ENCODE measurements around the gene HYCC2.

HYCC2 gene

GRCh38 chr2:201071479-201072200 is at the start of gene HYCC2, which contains the start of gene NDUFB3:
Gene HYCC2 (minus strand): TSS chr2:201071671. CDS start chr2:201024009, 47,662 bp downstream.
Gene NDUFB3 (plus strand): TSS chr2:201072001. CDS start chr2:201078883, 6,882 bp downstream.
- no peak for TF ChIP-seq GATA3 (IDR thresholded peaks at IDR 0.05; ENCODE audit: low read depth, low read length)
- no peak for TF ChIP-seq GATA2 (IDR thresholded peaks at IDR 0.05; ENCODE audit: low read depth, low read length)

- TF ChIP-seq GATA2 (IDR thresholded peaks at IDR 0.05; ENCODE audit: low read depth, low read length) (no peak), GATA3 (IDR thresholded peaks at IDR 0.05; ENCODE audit: low read depth, low read length) (no peak)
Measured at GRCh38 chr2:201118961-201119854, 47.7 kb upstream of the HYCC2 start.

DNA sequence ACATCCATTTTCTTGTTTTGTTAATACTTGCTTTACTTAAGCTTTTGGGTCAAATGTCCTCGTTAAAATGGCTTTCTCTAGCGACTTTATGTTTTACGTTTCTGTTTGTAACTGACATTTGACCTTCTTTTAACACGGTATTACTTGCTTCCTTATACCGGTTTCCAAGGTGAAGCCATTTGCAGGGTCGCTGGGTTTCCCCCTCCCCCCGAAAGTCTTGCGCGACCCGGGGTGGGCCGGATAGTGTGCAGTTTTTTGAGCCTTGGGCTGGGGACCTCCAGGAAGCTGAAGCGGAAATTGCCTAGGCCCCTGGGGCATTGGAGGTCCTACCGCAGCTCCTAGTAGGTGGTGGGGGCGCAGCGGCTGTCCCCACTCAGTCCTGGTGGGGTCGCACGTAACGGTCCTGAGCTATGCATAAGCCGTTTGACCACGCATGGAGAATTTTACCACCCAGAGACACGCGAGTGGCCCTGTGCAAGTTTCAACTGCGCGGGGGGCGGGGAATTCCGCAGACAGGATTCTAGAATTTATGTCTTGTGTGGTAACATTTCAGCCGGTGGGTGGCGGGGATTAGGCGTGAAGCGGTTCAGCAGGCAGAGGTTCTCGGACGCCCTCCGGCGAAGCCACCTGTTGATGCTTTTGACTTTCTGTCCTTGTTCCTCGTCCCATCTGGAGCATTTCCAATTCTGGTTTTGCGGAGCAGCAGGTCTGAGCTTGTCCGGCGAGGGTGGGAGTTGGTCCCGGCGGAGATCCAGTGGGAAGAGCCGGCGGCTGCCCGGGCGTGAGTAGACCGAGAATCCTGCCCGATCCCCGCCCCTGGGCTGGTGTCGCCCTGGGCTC is 46.9 kb upstream of the HYCC2 start:
- TF ChIP-seq GATA2 (IDR thresholded peaks at IDR 0.05; ENCODE audit: low read depth, low read length), result no peak
- no peak for TF ChIP-seq GATA3 (IDR thresholded peaks at IDR 0.05; ENCODE audit: low read depth, low read length)

DNA sequence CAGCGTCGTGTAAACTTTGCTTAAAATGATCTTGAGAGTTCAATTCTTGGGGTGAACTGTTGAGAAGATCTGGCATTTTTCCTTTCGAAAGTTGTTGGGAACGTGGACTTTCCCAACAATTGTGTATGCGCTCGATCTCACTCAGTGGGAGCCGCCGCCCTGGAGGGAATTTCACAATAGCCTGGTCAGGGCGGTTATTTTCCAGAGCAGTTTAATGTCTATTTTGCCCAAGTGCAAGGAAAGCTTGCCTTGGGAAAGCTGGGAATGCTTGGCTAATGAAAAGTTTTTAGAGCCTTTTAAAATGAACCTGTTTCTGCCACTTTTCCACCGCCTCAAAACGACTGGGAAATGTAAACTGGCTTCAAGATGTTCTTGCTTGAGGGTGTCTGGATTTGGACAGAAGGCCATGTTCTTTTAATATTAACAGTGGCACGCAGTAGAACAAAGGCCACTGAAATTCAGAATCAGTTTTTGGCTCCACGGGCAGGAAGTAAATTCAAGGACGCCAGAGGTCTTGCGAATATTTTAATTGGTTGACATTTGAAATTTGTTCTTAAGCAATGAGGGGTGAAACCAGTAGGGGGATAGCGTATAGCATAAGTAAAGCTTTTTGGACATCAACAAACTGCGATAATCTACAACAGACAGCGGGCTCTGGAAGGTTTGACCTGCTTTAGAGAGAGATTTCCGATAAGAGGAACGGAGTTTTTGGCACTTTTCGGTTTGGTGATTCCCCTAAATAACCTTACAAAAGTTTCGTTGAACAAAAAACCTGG is 45.7 kb upstream of the HYCC2 start:
- no peak for TF ChIP-seq GATA3 (IDR thresholded peaks at IDR 0.05; ENCODE audit: low read depth, low read length)
- TF ChIP-seq GATA2 (IDR thresholded peaks at IDR 0.05; ENCODE audit: low read depth, low read length), result no peak

DNA sequence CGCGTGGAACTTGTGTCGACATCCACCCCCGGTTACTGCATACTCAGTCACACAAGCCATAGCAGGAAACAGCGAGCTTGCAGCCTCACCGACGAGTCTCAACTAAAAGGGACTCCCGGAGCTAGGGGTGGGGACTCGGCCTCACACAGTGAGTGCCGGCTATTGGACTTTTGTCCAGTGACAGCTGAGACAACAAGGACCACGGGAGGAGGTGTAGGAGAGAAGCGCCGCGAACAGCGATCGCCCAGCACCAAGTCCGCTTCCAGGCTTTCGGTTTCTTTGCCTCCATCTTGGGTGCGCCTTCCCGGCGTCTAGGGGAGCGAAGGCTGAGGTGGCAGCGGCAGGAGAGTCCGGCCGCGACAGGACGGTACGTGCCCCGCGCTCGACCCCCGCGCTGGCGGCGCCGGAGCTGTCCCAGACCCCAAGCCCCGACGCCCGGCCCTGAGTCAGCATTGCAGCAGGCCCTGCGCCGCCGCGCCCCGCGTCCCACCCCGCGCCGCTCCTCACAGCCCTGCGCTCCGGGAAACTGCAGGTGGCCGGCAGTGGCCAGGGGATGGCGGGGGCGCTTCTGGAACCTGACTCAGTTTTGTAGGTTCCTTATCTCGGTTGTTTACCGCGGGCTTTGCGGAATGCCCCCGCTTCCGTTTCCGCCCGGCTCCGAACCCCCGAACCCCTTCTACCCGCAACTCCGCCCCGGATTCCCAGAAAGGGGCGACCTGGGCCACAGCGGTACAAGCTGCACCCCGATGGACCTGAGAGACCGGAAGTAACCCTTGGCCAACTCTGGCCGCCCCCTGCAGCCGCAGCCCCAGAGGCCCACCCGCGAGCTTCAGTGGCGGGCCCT is 44.9 kb upstream of the HYCC2 start, which contains the start of gene CFLAR:
CFLAR (plus strand) TSS at position 50 of the 844 bp plus-strand sequence. CDS start 13,702 bp downstream, outside the sequence.
- TF ChIP-seq GATA3 (IDR thresholded peaks at IDR 0.05; ENCODE audit: low read depth, low read length), result no peak
- 0 out of 2 replicates have a peak, but pooled peaks have one; percentile 21 for TF ChIP-seq GATA2 (IDR thresholded peaks at IDR 0.05; ENCODE audit: low read depth, low read length)

GRCh38 chr2:201114846-201115245 is 43.4 kb upstream of the HYCC2 start:
- no peak for TF ChIP-seq GATA2 (IDR thresholded peaks at IDR 0.05; ENCODE audit: low read depth, low read length)
- TF ChIP-seq GATA3 (IDR thresholded peaks at IDR 0.05; ENCODE audit: low read depth, low read length), result no peak

GRCh38 chr2:201114350-201114749 is 42.9 kb upstream of the HYCC2 start:
- no peak for TF ChIP-seq GATA2 (IDR thresholded peaks at IDR 0.05; ENCODE audit: low read depth, low read length)
- no peak for TF ChIP-seq GATA3 (IDR thresholded peaks at IDR 0.05; ENCODE audit: low read depth, low read length)

- no peak for TF ChIP-seq GATA2 (IDR thresholded peaks at IDR 0.05; ENCODE audit: low read depth, low read length)
- no peak for TF ChIP-seq GATA3 (IDR thresholded peaks at IDR 0.05; ENCODE audit: low read depth, low read length)
Measured at GRCh38 chr2:201111096-201111495, 39.6 kb upstream of the HYCC2 start.

DNA sequence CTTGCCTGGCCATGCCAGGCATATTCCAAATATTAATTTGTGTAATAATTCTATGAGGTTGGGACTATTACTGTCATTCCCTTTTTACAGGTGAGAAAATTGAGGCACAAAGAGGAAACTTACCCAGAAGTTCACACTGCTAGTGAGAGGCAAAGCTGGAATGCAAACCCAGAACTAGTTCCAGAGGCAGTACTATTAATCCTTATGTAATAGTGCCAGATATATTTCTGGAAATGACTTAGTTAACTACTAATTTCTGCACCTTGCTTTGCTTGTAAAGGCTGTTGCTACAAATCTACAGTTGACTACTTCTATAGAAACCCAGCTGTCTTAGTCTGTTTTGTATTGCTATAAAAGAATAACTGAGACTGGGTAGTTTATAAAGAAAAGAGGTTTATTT is 39.1 kb upstream of the HYCC2 start:
- TF ChIP-seq GATA3 (IDR thresholded peaks at IDR 0.05; ENCODE audit: low read depth, low read length) (no peak), GATA2 (IDR thresholded peaks at IDR 0.05; ENCODE audit: low read depth, low read length) (no peak)

- no peak for TF ChIP-seq GATA2 (IDR thresholded peaks at IDR 0.05; ENCODE audit: low read depth, low read length)
- no peak for TF ChIP-seq GATA3 (IDR thresholded peaks at IDR 0.05; ENCODE audit: low read depth, low read length)
Measured at GRCh38 chr2:201109186-201109585, 37.7 kb upstream of the HYCC2 start.

DNA sequence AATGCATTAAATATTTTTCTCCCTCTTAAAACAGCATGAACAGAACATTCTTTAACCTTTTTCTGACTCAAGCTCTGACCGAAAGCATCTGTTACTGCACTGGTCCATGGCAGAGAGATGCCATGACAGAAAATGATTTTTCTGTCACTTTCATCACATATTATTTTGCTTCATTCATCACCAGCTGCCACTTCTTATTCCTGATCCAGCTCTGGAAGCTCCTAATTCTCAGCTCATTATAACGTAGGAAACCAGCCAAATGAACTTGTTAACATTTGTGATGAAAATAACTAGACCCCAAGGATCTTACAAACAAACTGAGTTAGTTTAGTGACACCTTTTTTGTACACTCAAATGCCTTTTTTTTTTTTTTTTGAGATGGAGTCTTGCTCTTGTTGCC is 36.9 kb upstream of the HYCC2 start:
- TF ChIP-seq GATA3 (IDR thresholded peaks at IDR 0.05; ENCODE audit: low read depth, low read length) (no peak), GATA2 (IDR thresholded peaks at IDR 0.05; ENCODE audit: low read depth, low read length) (no peak)

GRCh38 chr2:201107624-201108023 is 36.2 kb upstream of the HYCC2 start:
- TF ChIP-seq GATA3 (IDR thresholded peaks at IDR 0.05; ENCODE audit: low read depth, low read length), result no peak
- no peak for TF ChIP-seq GATA2 (IDR thresholded peaks at IDR 0.05; ENCODE audit: low read depth, low read length)
